Ectodermal cell (in vitro differentiated cells): ENCODE measurements around the gene SLCO2A1.
A peak's percentile ranks its signal among the peaks of the same experiment; 100 is the strongest.

ENCODE experiments used
- H3K27ac ChIP-seq: 2 replicates; pipeline ENCODE4 v1.7.0; 2013; ENCODE audit warnings: mild to moderate bottlenecking, low read depth, low read length; ENCODE audit not compliant: insufficient read depth, poor library complexity, severe bottlenecking
- H3K27me3 ChIP-seq: 2 replicates; pipeline ENCODE4 v1.7.0; 2013; ENCODE audit warnings: mild to moderate bottlenecking, low read length; ENCODE audit not compliant: insufficient read depth, control insufficient read depth, poor library complexity, severe bottlenecking
- H3K36me3 ChIP-seq: one replicate; pipeline ENCODE4 v1.7.0; 2013; ENCODE audit warnings: low read length; ENCODE audit not compliant: control insufficient read depth, insufficient read depth
- H3K4me1 ChIP-seq: one replicate; pipeline ENCODE4 v1.7.0; 2013; ENCODE audit warnings: low read length; ENCODE audit not compliant: control insufficient read depth, insufficient read depth
- H3K4me3 ChIP-seq: 2 replicates; pipeline ENCODE4 v1.7.0; 2013; ENCODE audit warnings: low read depth, low read length, control low read depth; ENCODE audit not compliant: insufficient read depth
- H3K9me3 ChIP-seq: 2 replicates; pipeline ENCODE4 v1.7.0; 2013; ENCODE audit warnings: mild to moderate bottlenecking, low read length, moderate library complexity; ENCODE audit not compliant: control insufficient read depth
- WGBS, 2 experiments: methylation state at CpG; one replicate each; pipeline ENCODE4 v1.1.7; 2013; ENCODE audit warnings: missing lambda C conversion rate in 2 of 2; 5-methylcytosine and 5-hydroxymethylcytosine counted together

The SLCO2A1 gene

GRCh38 chr3:133928136-133928893, 101.4 kb downstream of the SLCO2A1 start:
- H3K36me3 ChIP-seq: no peaks in the 10 kb centered on the region
- no peak overlapping the region for H3K27ac ChIP-seq
- WGBS, 2 experiments: 91 to 93% methylated on average over 20 of the region's 20 CpGs
- H3K9me3 ChIP-seq: no peaks in the 10 kb centered on the region
- peaks cover 23% of the 10 kb centered on the region for H3K27me3 ChIP-seq
- H3K4me3 ChIP-seq: no peak overlapping the region
- H3K4me1 ChIP-seq: peaks cover 5% of the 10 kb centered on the region

GRCh38 chr3:133927540-133928066, 102.1 kb downstream of the SLCO2A1 start:
- Histone ChIP-seq H3K4me1 (peaks cover 5% of the 10 kb centered on the region), H3K4me3 (peak overlapping the region; percentile 52), H3K27ac (no peak overlapping the region), H3K36me3 (no peaks in the 10 kb centered on the region), H3K9me3 (no peaks in the 10 kb centered on the region), H3K27me3 (peaks cover 23% of the 10 kb centered on the region)
- WGBS, 2 experiments: 7% methylated on average over 51 of the region's 51 CpGs

GRCh38 chr3:133926736-133927539, 102.8 kb downstream of the SLCO2A1 start:
- H3K9me3 ChIP-seq: no peaks in the 10 kb centered on the region
- 15 to 17% methylated on average over 34 of the region's 34 CpGs for WGBS, 2 experiments

GRCh38 chr3:133925960-133926735, 103.6 kb downstream of the SLCO2A1 start:
- Histone ChIP-seq H3K9me3 (no peaks in the 10 kb centered on the region), H3K4me3 (no peak overlapping the region), H3K4me1 (peaks cover 5% of the 10 kb centered on the region), H3K36me3 (no peaks in the 10 kb centered on the region), H3K27me3 (peaks cover 23% of the 10 kb centered on the region), H3K27ac (no peak overlapping the region)
- 90 to 93% methylated on average over 10 of the region's 10 CpGs for WGBS, 2 experiments

More at GRCh38 chr3:133926736-133927539, 102.8 kb downstream of the SLCO2A1 start:
- Histone ChIP-seq H3K4me3 (peak overlapping the region; percentile 52), H3K4me1 (peaks cover 5% of the 10 kb centered on the region), H3K36me3 (no peaks in the 10 kb centered on the region), H3K27ac (no peak overlapping the region), H3K27me3 (peaks cover 23% of the 10 kb centered on the region)

- peaks cover 5% of the 10 kb centered on the region for H3K4me1 ChIP-seq
- H3K36me3 ChIP-seq: no peaks in the 10 kb centered on the region
- H3K27me3 ChIP-seq: peaks cover 23% of the 10 kb centered on the region
- 85 to 90% methylated on average over 3 to 4 of the region's 4 CpGs for WGBS, 2 experiments
- H3K9me3 ChIP-seq: no peaks in the 10 kb centered on the region
- no peak overlapping the region for H3K27ac ChIP-seq
- no peak overlapping the region for H3K4me3 ChIP-seq
These were observed 105.7 kb downstream of the SLCO2A1 start for GRCh38 chr3:133924041-133924440.

- H3K9me3 ChIP-seq: no peaks in the 10 kb centered on the region
- H3K27ac ChIP-seq: no peak overlapping the region
- H3K36me3 ChIP-seq: no peaks in the 10 kb centered on the region
- no peaks in the 10 kb centered on the region for H3K4me1 ChIP-seq
- H3K27me3 ChIP-seq: peaks cover 2% of the 10 kb centered on the region
- WGBS, 2 experiments: 86 to 89% methylated on average over 1 of the region's 1 CpG
- no peak overlapping the region for H3K4me3 ChIP-seq
These were observed 108.1 kb downstream of the SLCO2A1 start for GRCh38 chr3:133921592-133921991.

GRCh38 chr3:133917144-133917543, 112.6 kb downstream of the SLCO2A1 start:
- no peaks in the 10 kb centered on the region for H3K36me3 ChIP-seq
- no peak overlapping the region for H3K27ac ChIP-seq
- no peaks in the 10 kb centered on the region for H3K27me3 ChIP-seq
- no peaks in the 10 kb centered on the region for H3K4me1 ChIP-seq
- H3K9me3 ChIP-seq: no peaks in the 10 kb centered on the region
- no peak overlapping the region for H3K4me3 ChIP-seq

- Histone ChIP-seq H3K4me1 (no peaks in the 10 kb centered on the region), H3K9me3 (no peaks in the 10 kb centered on the region), H3K4me3 (no peak overlapping the region), H3K27me3 (no peaks in the 10 kb centered on the region), H3K36me3 (no peaks in the 10 kb centered on the region), H3K27ac (no peak overlapping the region)
- WGBS, 2 experiments: 90% methylated on average over 10 of the region's 10 CpGs
These were observed 113.8 kb downstream of the SLCO2A1 start for GRCh38 chr3:133915685-133916658.

- no peaks in the 10 kb centered on the region for H3K27me3 ChIP-seq
- H3K4me3 ChIP-seq: no peak overlapping the region
- 90 to 92% methylated on average over 11 to 12 of the region's 12 CpGs for WGBS, 2 experiments
These were observed 114.7 kb downstream of the SLCO2A1 start for GRCh38 chr3:133914839-133915600.

More at GRCh38 chr3:133914839-133915600, 114.7 kb downstream of the SLCO2A1 start:
- Histone ChIP-seq H3K4me1 (no peaks in the 10 kb centered on the region), H3K9me3 (no peaks in the 10 kb centered on the region), H3K36me3 (no peaks in the 10 kb centered on the region), H3K27ac (no peak overlapping the region)
